ENCODE results near the gene SNTA1.
"Not testable (repeated sequence)": the region's sequence is repeated elsewhere in the genome, so short reads cannot be mapped to it uniquely, and the experiment has no call there.

Gene SNTA1

DNA sequence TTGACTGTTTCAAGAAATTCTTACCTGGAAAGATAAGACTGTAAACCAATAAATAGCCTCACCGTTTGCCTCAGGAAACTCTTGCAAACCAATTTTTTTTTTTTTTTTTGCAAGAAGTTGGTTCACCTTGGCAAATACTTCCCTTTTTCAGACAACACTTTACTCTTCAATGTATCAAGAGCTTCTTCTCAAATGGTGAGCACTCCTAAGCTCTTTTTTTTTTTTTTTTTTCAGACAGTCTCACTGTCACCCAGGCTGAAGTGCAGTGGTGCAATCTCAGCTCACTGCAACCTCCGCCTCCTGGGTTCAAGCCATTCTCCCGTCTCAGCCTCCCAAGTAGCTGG, 22.7 kb upstream of the SNTA1 start:
- no peak for DNase-seq

DNA sequence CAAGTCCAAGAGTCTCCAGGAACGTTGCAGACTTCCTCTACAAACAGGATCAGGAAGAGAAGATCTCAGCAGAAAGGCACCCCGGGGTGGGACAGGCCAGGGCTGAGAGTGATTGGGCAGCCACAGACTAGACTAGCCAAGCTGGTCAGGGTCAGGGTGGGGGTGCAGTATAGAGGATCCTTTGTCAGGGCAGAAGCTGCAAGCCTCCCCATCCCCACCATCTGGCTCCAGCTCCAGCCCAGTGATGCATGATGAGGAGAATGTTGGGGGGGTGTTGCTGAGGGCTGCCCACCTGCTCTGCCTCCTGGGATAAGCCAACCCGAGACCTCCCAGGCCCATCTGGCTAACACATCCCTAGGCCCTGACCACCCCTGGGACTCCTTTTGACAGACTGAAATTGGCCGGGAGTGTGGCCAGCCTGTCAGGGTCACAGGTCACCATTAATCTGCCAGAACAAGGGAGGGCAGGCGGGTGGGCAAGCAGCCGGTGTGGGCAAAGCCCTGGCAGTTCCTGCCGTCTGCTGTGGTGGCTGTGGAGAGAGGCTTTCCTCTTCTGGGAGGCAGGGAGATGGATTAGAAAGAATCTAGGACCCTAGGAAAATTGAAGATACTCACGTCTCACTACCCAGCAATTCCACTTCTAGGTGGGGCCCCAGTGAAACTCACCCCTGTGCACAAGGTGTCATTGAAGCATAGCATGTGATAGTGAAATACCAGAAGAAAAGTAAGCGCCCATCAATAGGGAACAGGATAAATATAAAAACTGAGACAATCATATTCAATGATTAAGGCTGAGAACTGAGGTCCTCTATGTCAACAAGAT, 22.1 kb upstream of the SNTA1 start:
- DNase-seq: peak in 53 of 58 donors; percentile 30 to 91 (median 72)

DNA sequence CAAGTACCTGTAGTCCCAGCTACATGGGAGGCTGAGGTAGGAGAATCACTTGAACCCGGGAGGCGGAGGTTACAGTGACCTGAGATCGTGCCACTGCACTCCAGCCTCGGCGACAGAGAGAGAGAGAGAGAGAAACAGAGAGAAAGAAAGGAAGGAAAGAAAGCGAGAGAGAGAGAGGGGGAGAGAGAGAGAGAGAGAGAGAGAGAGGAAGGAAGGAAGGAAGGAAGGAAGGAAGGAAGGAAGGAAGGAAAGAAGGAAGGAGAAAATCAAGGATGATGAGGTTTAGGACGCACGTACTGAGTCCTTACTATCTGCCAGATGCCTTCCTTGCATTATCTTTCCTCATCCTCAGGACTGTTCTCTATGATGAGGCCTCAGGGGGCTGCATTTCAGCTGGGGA, 21.2 kb upstream of the SNTA1 start:
- DNase-seq: not testable (repeated sequence)

DNA sequence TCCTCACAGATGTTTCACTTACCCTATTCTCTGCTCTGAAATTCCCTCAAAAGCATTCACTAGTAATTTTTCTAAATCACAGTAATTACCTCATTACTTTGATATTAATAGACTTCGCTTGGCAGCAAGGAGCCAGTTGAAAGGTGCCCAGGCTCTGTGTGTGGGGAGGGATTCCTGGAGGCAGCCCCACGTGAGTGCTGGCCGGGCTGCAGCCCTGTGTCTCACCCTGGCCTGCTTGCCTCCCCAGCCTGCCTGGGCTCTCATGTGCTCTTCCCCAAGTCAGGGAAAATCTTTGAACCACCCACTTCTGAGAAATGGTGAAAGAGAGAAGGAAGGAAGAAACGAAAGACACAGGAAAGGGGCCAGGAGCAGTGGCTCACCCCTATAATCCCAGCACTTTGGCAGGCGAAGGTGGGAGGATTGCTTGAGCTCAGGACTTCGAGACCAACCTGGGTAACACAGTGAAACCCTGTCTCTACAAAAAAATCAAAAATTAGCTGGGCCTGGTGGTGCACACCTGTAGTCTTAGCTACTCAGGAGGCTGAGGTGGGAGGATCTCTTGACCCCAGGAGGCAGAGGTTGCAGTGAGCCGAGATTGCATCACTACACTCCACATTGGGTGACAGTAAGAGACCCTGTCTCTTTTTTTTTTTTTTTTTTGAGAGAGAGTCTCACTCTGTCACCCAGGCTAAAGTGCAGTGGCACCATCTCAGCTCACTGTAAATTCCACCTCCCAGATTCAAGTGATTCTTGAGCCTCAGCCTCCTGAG, 20.0 kb upstream of the SNTA1 start:
- DNase-seq: peak in 15 of 58 donors; percentile 1 to 57 (median 12)

DNA sequence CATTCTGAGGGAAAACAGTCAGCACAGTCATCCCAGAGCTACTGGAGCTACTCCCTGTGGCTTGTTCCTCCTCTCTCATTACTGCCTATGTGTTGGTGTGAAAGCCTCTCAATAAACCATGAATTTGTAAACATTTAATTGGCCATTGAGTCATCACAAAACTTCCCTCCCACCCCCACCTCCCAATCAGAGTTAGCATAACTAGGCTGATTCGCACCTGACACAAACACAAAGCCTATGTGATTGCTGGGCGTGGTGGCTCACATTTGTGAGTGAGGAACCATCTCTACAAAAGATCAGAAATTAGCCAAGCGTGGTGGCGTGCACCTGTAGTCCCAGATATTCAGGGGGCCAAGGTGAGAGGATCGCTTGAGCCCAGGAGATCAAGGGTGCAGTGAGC, 17.1 kb upstream of the SNTA1 start:
- no peak for DNase-seq

DNA sequence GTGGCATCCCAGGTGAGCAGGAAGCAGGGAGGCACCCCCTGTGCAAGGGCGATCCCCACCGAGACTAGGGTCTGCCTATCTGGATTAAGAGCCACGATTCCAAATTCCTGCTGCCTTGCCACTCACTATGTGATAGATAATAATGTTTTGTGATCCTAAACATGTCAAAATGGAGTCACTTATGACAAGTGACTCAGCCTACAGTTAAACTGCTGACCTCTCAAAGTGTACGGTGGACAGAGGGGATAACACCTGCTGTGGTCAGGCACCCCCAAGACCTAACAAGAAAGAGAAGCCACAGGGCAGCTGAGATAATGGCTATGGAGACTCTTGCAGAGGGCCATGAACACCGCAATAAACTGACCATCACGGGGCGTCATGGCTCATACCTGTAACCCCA, 16.0 kb upstream of the SNTA1 start:
- no peak for DNase-seq

DNA sequence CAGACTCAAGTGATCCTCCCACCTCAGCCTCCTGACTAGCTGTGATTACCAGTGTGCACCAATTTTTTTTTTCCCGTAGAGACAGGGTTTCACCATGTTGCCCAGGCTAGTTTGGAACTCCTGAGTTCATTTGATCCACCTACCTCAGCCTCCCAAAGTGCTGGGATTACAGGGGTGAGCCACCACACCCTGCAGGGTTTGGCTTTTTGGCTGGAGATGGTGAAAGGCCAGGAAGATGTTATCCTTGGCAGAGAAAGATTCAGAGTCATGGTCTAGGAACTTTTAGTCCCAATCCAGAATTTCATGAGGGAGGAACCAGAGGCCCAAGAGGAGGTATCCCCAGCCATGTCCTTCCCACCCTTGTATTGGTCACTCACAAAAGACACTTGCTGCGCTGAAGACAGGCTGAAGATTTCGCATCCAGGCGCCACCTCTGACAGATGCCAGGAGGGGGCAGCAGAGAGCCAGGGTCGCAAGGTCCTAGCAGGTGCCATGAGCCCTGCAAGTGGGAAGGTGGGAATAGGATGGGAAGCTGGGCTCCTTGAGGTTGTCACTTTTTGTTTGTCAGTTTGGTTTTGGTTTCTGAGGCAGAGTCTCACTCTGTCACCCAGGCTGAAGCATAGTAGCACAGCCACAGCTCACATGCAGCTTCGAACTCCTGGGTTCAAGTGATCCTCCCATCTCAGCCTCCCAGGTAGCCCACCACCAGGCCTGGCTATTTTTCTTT, 13.5 kb upstream of the SNTA1 start:
- peak in 53 of 58 donors; percentile 10 to 82 (median 62) for DNase-seq

DNA sequence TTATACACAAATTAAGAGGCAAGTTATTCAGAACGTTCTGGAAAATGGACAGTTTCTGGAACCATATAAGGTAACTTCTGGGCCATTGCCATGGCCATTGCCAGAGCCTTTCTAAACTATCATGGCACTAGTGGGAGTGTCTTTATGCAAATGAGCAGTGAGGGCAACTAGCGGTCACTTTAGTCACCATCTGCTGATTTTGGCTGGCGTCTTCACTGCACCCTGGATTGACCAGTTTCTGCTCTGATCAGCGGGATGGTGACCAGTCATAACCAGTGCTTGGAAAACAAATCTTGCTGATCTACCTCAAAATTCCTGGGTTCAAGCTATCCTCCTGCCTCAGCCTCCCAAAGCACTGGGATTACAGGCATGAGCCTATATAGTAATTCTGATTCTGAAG, 7.3 kb upstream of the SNTA1 start:
- no peak for DNase-seq

DNA sequence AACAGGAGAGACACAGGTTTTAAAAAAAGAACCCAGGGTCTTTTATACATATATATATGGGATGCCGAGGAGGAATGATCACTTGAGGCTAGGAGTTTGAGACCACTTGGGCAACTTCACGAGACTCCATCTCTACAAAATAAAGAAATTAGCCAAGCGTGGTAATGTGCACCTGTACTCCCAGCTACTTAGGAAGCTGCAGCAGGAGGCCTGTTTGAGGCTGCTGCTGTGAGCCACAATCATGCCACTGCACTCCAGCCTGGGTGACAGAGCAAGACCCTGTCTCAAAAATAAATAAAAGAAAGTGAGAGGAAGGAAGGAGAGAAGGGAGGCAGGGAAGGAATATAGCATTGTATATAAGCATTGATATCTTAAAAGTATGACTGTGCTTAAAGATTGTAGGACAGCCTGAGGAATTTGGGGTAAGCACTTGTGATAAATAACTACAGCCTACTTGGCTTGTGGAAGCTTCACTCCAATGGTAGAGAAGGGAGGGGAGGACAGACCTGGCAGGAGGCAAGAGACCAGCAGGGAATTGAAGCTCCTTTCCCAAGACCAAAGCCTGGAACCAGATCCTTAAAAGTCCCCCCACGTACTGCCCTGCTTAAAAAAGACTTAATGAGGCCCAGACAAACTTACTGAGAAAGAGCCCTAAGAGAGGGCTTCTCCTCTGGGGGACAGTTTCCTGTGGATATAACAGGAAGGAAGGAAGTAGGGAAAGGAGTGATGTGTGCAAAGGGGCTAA, 2.5 kb upstream of the SNTA1 start:
- DNase-seq: peak in 26 of 58 donors; percentile 9 to 73 (median 28)

DNA sequence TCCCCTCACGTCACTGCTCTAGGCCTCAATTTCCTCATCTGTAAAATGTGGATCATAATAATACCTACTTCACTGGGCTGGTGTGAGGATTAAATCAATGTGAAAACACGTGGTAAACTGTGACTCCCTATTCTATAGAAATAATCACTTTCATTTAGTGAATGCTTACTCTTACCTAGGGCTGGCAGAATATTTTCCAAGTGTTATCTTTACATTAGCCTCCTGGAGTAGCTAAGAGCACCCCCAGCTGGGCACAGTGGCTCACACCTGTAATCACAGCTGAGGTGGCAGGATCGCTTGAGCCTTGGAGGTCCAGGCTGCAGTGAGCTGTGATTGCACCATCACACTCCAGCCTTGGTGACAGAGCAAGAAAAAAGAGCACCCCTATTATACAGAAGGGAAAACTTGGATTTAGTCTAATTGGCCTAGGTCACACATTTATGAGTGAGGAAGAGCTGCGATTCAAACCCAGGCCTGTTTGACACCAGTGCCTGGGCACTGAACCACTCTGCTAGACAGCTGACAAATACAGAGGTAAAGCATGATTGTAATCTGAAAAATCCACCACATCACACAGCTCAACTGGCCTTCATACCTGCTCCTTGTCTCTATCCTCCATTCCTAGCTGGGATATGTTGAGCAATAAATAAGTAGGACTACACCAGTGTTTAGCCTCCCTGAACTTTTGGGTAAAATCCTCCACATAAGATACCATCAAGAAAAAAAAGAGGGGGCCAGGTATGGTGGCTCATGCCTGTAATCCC, 1.4 kb upstream of the SNTA1 start:
- peak in 3 of 58 donors; percentile 7 to 14 (median 8) for DNase-seq

DNA sequence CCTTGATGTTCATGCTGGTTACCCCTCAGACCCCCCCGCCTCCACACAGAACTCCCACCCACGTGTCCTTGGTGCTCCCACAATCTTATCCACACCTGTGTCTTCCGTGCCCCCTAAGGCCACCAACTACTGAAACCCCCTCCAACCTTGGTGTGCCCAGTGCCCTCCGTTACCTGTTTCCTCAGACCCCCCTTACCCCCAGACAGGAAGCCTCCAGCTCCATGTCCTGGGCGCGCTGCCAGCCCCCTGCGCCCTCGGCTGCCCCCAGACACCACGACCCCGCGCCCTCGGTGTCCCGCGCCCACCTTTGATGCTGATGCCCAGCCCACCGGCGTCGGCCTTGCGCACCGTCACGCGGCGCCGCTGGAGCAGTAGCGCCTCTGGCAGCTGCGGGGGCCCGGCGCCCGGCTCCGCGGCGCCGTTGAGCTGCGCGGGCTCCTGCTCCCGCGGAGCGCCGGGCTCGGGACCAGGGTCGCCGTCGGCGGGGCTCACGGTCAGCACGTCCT, 504 bp downstream of the SNTA1 start:
- DNase-seq: peak in 7 of 58 donors; percentile 25 to 49 (median 38)

DNA sequence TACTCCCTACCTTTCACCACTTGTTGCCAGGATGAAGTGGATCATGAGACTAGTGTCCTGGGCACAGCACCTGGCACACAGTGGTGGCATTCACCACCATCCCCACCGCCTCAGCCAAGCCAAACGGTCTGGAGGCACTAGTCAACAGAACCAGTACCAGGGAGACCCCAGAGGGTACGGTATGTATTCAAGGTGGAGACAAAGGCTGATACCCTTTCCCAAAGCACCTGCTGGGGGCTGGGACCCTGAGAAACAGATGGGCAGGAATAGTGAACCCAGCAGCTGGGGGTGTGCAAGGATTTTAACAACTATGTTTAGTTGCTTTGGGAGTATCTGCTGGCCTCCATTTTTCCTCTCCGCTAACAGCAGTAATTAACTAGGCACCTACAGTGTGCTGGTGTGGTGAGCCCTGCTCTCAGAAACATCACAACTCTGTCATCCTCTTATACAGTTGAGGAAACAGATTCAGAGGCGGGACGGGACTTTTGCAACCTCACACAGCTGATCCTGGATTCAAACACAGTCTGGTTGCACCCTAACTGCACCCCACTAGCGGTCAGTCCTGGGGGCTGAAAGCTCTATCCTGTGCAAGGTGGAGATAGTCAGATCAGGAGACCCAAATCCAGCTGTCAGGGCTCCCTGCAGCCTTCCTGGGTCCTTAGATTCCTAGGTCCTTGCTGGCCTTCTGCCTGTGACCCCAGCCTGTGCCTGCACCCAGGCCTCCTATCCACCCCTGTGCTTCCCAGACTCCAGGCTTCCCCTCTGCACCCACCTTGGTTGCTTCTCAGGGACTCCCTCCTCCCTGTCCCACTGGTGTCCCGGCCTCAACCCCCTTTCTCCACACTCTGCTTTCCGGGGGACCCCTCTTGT, 1.2 kb downstream of the SNTA1 start:
- DNase-seq: peak in 2 of 58 donors; percentile 22 to 38

DNA sequence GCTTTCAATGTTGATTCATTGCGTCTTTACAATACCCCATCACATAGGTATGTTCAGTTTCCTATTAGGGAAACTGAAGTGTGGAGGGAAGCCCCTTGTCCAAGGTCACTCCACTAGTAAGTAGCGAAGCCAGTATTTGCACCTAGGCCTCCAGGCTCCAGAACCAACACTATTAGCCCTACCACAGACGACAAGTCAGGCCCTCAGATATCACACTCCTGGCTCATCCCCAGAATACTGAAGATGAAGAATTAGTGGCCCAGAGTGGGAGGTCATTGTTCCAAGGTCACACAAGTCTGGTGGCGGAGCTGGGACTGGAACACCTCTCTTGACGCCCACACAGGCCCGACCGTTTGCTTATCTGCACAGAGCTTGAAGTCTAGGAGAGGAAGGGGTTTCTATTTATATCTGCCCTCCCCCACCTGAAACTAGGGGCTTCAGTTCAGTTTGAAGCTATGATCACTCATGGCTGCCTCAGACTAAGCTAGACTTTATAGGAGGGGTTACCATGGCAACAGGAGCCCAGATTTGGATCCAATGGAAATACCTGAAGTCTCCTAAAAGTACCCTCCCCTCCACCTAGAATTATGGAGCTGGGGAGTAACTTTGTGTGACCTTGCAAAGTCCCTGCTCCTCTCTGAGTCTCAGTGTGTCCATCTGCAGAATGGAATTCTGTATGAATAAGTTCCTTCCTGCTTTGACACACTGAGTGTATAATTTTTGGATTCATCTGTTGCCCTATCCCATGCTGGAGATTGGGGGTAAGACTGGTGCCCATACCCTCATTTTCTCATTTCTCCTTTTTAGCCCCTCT, 2.2 kb downstream of the SNTA1 start:
- DNase-seq: peak in 1 of 58 donors; percentile 9

DNA sequence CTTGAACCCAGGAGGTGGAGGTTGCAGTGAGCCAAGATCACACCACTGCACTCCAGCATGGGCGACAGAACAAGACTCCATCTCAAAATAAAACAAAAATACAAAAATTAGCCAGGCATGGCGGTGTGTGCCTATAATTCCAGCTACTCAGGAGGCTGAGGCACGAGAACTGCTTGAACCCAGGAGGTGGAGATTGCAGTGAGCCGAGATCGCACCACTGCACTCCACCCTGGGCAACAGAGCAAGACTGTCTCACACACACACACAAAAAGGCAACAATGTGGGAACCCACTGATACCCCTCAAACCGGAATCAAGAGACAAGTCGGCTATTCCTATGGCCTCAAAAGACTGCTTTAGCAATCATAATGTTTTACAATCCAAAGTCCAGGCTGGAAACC, 3.0 kb downstream of the SNTA1 start:
- not testable (repeated sequence) for DNase-seq

DNA sequence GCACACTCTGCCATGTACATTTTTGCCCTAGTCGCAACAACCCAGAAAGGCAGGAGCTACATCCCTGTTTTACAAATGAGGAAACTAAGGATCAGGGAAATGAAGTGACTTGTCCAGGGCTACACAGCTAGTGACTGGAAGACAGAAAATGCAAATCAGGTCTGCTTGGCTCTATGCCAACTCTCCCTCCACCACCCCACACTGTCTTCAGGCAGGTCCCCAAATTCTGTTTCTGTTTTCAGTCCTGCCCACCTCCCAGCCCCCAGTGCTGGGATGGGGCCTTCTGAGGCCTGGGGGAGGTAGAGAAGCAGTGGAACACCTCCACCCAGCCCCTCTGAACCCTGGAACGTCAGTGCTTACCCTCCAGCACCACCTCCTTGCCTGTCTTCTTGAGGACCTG, 5.1 kb downstream of the SNTA1 start:
- DNase-seq: no peak

DNA sequence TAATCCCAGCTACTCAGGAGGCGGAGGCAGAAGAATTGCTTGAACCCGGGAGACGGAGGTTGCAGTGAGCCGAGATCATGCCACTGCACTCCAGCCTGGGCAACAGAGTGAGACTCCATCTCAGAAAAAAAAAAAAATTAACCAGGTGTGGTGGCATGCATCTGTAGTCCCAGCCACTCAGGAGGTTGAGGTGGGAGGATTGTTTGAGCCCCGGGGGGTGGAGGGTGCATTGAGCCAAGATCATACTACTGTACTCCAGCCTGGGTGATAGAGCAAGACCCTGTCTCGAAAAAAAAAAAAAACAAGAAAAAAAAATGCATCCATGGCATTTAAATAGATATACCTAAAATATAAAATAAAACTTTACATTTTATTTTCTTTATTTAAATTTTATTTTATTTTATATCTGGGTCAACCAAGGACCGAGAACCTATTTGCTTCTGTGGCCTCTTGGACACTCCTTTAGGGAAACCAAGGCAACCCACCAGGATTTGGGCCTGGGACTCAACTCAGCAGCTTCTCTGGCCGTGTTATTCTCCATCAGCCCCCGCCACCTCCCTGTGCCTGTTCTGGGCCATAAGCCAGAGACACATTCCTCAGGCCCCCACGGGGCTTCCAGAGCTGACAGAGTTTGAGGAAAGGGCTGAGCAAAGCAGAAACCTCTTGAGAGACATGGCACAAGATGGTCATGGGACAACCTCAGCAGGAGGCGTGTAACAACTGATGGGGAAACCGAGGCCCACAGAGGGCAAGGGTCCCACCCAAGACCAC, 6.2 kb downstream of the SNTA1 start:
- DNase-seq: peak in 48 of 58 donors; percentile 7 to 84 (median 51)

DNA sequence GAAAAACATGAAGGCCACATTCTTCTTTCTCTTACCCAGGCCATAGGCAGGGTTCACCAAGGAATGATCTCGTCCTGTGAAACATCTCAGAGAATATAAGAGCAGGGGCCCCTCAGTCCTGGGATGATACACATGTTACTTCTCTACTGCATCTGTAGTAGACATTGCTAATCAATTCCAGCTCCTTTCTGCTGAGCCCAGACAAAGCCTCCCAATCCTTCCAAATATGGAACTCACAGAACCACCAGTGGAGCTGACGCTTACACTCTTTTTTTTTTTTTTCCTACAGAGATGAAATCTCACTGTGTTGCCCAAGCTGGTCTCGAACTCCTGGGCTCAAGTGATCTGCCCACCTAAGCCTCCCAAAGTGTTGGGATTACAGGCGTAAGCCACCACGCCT, 9.1 kb downstream of the SNTA1 start:
- no peak for DNase-seq
